ENCODE results near the gene CENPX. TPM values are rescaled to one million over a fixed set of nuclear protein-coding genes. Genes with fewer than 3 reads are reported as not detected.

Gene CENPX
- total and polyA plus RNA-seq, 2 of the 13 experiments (the other 11 are each of a cell fraction or from before 2014, with no cell fraction given), result 92.7 to 170 TPM

DNA sequence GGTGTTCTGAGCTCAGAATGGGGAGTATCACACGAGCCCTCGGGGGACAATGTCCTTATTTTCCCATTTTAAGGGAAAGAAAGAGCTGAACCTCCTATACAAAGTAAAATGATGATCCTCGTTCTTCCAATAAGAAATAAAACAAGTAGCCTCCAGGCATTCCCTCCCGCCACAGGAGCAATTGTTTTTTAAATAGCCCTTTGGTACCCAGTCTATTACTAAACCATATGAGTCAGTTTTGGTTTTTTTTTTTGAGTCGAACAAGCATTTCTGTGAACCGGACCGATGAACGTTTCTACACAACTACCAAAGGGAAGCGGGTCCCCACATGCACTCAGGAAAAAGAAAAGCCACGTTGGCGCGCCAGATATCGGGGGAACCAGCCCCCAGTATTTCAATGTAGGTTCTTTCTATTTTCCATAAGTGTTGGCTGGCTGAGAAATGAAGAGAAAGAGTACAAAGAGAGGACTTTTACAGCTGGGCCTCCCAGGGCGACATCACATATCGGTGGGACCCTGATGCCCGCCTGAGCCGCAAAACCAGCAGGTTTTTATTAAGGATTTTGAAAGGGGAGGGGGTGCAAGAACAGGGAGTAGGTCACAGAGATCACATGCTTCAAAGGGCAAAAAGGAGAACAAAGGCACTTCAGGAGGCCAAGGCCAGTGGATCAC, 18.6 kb upstream of the CENPX start (continued):
- TF ChIP-seq, protein P1, sequence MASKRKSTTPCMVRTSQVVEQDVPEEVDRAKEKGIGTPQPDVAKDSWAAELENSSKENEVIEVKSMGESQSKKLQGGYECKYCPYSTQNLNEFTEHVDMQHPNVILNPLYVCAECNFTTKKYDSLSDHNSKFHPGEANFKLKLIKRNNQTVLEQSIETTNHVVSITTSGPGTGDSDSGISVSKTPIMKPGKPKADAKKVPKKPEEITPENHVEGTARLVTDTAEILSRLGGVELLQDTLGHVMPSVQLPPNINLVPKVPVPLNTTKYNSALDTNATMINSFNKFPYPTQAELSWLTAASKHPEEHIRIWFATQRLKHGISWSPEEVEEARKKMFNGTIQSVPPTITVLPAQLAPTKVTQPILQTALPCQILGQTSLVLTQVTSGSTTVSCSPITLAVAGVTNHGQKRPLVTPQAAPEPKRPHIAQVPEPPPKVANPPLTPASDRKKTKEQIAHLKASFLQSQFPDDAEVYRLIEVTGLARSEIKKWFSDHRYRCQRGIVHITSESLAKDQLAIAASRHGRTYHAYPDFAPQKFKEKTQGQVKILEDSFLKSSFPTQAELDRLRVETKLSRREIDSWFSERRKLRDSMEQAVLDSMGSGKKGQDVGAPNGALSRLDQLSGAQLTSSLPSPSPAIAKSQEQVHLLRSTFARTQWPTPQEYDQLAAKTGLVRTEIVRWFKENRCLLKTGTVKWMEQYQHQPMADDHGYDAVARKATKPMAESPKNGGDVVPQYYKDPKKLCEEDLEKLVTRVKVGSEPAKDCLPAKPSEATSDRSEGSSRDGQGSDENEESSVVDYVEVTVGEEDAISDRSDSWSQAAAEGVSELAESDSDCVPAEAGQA (IDR thresholded peaks at IDR 0.05; ENCODE audit: low read depth), result 0 out of 2 replicates have a peak, but pooled peaks have one; percentile 29
- TF ChIP-seq, protein P1 (CRISPR knock-in tag; IDR thresholded peaks at IDR 0.05; ENCODE audit: borderline replicate concordance), result no peak
- TF ChIP-seq SOX13 (IDR thresholded peaks at IDR 0.05) (no peak; the same call in 1 of the 2 replicates), SOX13 (CRISPR knock-in tag; conservative IDR thresholded peaks at IDR 0.05 in 1 of 2, IDR thresholded peaks at IDR 0.05 in 1 of 2) (peak in 1 of 2 experiments; percentile 49; a peak in 1 of 4 replicates), ZSCAN31 (CRISPR knock-in tag; IDR thresholded peaks at IDR 0.05; ENCODE audit: low read depth) (no peak), ZBTB38 (CRISPR knock-in tag; IDR thresholded peaks at IDR 0.05) (peak; percentile 72), PRPF4 (IDR thresholded peaks at IDR 0.05; ENCODE audit: low read depth, low read length, poor library complexity, severe bottlenecking) (peak; percentile 93), HNF4A (CRISPR knock-in tag; IDR thresholded peaks at IDR 0.05) (peak; percentile 41; the same call in 1 of the 2 replicates), NR2F6 (IDR thresholded peaks at IDR 0.05) (no peak; the same call in 1 of the 2 replicates), NR2F6 (CRISPR knock-in tag; IDR thresholded peaks at IDR 0.05) (peak; percentile 51), TCF7 (IDR thresholded peaks at IDR 0.05; ENCODE audit: low read depth) (peak; percentile 21; the same call in 1 of the 2 replicates)

All from HepG2 (cell line).